HK-2 (cell line): Measurements from ENCODE around the gene MYO1B.

Source experiments
- DNase-seq: peaks from one replicate; pipeline ENCODE4 v3.0.0-alpha.2; 2018; ENCODE audit not compliant: unreplicated experiment

MYO1B gene

GRCh38 chr2:191322828-191323506, 77.8 kb downstream of the MYO1B start:
- no peak for DNase-seq

GRCh38 chr2:191325651-191326365, 80.6 kb downstream of the MYO1B start:
- no peak for DNase-seq

GRCh38 chr2:191327484-191327883, 82.3 kb downstream of the MYO1B start:
- no peak for DNase-seq

- no peak for DNase-seq
Observed at GRCh38 chr2:191328150-191328809, 83.1 kb downstream of the MYO1B start.

- DNase-seq, result no peak
Observed at GRCh38 chr2:191329841-191330240, 84.6 kb downstream of the MYO1B start.

- DNase-seq, result no peak
Observed at GRCh38 chr2:191333911-191334357, 88.7 kb downstream of the MYO1B start.

- no peak for DNase-seq
Observed at GRCh38 chr2:191335875-191336464, 90.8 kb downstream of the MYO1B start.

GRCh38 chr2:191341436-191341835, 96.2 kb downstream of the MYO1B start:
- DNase-seq, result no peak

GRCh38 chr2:191343796-191344338, 98.7 kb downstream of the MYO1B start:
- no peak for DNase-seq

GRCh38 chr2:191345788-191346187, 100.6 kb downstream of the MYO1B start:
- DNase-seq, result no peak

GRCh38 chr2:191347154-191347553, 102.0 kb downstream of the MYO1B start:
- DNase-seq, result no peak

GRCh38 chr2:191347881-191348280, 102.7 kb downstream of the MYO1B start:
- DNase-seq, result no peak

- DNase-seq, result no peak
Observed at GRCh38 chr2:191349990-191350389, 104.8 kb downstream of the MYO1B start.

GRCh38 chr2:191350826-191351225, 105.6 kb downstream of the MYO1B start:
- DNase-seq, result no peak

- DNase-seq, result no peak
Observed at GRCh38 chr2:191351298-191351697, 106.1 kb downstream of the MYO1B start.

GRCh38 chr2:191351921-191352320, 106.7 kb downstream of the MYO1B start:
- no peak for DNase-seq

- no peak for DNase-seq
Observed at GRCh38 chr2:191352536-191352935, 107.3 kb downstream of the MYO1B start.

GRCh38 chr2:191355170-191355758, 110.1 kb downstream of the MYO1B start:
- no peak for DNase-seq

GRCh38 chr2:191357678-191358077, 112.5 kb downstream of the MYO1B start:
- DNase-seq, result no peak

GRCh38 chr2:191358325-191359025, 113.3 kb downstream of the MYO1B start:
- no peak for DNase-seq

GRCh38 chr2:191359133-191359532, 113.9 kb downstream of the MYO1B start:
- no peak for DNase-seq
